ENCODE results near the gene GRM8. TPM values are rescaled to one million over a fixed set of nuclear protein-coding genes. Genes with fewer than 3 reads are reported as not detected.

GRM8 gene
- total RNA-seq, 3 donors from 2014 or later, result not detected

DNA sequence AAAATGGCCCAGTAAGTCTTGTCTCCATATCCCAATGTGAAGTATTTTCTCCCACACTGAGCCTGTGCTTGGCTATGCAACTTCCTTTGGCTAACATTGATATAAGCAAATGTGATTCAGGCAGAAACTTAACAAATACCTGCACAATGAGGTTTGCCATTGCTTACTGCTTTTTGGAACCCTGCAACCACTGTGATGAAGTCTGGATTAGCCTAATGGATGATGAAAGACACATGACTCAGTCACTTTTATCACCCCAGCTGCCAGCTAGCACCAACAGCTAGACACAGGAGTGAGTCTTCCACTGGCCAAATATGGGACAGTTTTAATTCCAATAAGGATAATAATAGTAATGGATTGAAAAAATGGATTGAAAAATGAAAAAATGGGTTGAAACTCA, 854.5 kb downstream of the GRM8 start:
- H3K4me3 ChIP-seq, result no peak overlapping the region
- no peaks in the 10 kb centered on the region for H3K36me3 ChIP-seq
- H3K4me1 ChIP-seq, result no peaks in the 10 kb centered on the region
- no peaks in the 10 kb centered on the region for H3K9me3 ChIP-seq
- H3K27me3 ChIP-seq, result no peaks in the 10 kb centered on the region
- no peak for DNase-seq (ENCODE audit: low spot score in 2 of 2)
- intact Hi-C loops (cut with DNase I; ENCODE audit: low total_unique reads), result no loop called here
- H3K27ac ChIP-seq, result no peak overlapping the region
- TF ChIP-seq, protein P1, sequence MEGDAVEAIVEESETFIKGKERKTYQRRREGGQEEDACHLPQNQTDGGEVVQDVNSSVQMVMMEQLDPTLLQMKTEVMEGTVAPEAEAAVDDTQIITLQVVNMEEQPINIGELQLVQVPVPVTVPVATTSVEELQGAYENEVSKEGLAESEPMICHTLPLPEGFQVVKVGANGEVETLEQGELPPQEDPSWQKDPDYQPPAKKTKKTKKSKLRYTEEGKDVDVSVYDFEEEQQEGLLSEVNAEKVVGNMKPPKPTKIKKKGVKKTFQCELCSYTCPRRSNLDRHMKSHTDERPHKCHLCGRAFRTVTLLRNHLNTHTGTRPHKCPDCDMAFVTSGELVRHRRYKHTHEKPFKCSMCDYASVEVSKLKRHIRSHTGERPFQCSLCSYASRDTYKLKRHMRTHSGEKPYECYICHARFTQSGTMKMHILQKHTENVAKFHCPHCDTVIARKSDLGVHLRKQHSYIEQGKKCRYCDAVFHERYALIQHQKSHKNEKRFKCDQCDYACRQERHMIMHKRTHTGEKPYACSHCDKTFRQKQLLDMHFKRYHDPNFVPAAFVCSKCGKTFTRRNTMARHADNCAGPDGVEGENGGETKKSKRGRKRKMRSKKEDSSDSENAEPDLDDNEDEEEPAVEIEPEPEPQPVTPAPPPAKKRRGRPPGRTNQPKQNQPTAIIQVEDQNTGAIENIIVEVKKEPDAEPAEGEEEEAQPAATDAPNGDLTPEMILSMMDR (IDR thresholded peaks at IDR 0.05), result no peak
- TF ChIP-seq POLR2A (IDR thresholded peaks at IDR 0.05), result no peak
- no peak for TF ChIP-seq POLR2AphosphoS5 (IDR thresholded peaks at IDR 0.05)

DNA sequence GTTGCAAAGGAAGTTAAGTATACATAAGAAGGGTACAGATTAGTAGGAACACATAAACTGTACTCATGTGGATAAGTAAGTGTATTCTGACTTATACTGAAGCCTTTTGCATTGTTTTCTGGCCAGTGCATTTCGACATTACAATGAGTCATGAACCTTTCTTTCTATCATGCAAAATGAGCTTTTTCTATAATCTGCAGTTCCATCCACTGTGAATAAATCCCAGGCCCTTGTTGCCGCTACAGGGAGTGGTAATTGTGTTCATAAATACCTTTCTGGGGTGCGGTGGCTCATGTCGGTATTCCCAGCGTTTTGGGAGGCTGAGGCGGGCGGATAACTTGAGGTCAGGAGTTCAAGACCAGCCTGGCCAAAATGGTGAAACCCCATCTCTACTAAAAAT, 858.3 kb downstream of the GRM8 start:
- no peak for DNase-seq (ENCODE audit: low spot score in 2 of 2)
- no peaks in the 10 kb centered on the region for H3K4me1 ChIP-seq
- H3K36me3 ChIP-seq, result no peaks in the 10 kb centered on the region
- no peaks in the 10 kb centered on the region for H3K9me3 ChIP-seq
- H3K27ac ChIP-seq, result no peak overlapping the region
- H3K4me3 ChIP-seq, result no peak overlapping the region
- no peaks in the 10 kb centered on the region for H3K27me3 ChIP-seq
- TF ChIP-seq POLR2A (IDR thresholded peaks at IDR 0.05) (no peak), POLR2AphosphoS5 (IDR thresholded peaks at IDR 0.05) (no peak)
- TF ChIP-seq, protein P1 (IDR thresholded peaks at IDR 0.05), result no peak
- intact Hi-C loops (cut with DNase I; ENCODE audit: low total_unique reads), result no loop called here

Other genes starting within 250 kb of the GRM8 start
- gene ZNF800, start 139.8 kb upstream of the GRM8 start, total RNA-seq, result 10 to 100 TPM; 29.5 to 51.1 (median 31.0) TPM

Measured in breast epithelium (tissue), 4 donors.